ENCODE measurements around the gene LILRA1.
"Not testable (repeated sequence)": the region's sequence is repeated elsewhere in the genome, so short reads cannot be mapped to it uniquely, and the experiment has no call there.

LILRA1 gene

DNA sequence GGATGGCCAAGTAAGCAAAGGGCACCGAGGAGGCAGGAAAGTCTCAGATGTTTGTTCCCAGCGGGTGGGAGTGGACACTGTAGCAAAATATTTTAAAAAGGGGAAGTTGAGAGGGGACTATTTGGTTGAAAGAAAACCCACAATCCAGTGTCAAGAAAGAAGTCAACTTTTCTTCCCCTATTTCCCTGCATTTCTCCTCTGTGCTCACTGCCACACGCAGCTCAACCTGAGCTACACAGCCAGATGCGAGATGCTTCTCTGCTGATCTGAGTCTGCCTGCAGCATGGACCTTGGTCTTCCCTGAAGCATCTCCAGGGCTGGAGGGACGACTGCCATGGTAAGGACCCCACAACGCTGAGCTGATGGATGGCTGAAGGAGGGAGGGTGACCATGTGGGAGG lies at the start of gene LILRA1:
Gene LILRA1 (plus strand): TSS at position 188 of the 400 bp plus-strand sequence. CDS start 613 bp downstream, outside the sequence.
- not testable (repeated sequence) for DNase-seq (ENCODE audit: low spot score)

DNA sequence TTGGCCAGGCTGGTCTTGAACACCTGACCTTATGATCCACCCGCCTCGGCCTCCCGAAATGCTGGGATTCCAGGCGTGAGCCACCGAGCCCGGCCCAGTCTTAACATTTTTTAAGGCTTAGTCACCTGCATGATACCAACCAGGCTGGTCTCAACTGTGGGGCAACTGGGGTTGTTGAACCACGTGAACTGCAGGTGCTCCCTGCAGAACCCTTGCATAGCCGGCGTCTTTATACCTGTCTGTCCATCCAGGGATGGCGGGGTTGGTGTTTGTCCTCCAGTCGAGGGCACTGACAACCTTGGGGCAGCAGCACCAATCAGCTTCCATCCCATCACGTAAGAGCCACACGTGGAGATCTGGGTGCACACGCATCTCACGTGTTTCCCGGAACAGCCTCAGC lies 44.6 kb upstream of the LILRA1 start:
- DNase-seq (ENCODE audit: low spot score) = no peak

DNA sequence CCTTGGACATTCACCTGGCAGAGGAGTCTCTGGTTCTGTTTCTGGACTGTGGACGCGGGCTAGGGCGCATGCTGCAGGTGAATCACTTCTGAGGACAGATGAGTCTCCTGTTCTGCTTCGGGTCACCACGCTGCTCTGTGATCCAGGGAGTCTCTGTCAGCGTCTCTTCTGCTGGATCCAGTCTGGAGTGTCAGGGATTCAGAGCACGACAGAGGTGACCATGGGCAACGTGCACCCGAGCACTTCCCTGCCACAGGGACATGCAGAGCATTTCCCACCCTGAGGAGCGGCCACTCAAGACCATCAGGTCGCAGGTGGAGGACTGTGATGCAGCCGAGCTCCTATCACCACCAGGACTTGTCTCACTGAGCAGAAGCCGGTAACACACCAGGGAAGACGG lies 44.2 kb upstream of the LILRA1 start:
- no peak for DNase-seq (ENCODE audit: low spot score)

DNA sequence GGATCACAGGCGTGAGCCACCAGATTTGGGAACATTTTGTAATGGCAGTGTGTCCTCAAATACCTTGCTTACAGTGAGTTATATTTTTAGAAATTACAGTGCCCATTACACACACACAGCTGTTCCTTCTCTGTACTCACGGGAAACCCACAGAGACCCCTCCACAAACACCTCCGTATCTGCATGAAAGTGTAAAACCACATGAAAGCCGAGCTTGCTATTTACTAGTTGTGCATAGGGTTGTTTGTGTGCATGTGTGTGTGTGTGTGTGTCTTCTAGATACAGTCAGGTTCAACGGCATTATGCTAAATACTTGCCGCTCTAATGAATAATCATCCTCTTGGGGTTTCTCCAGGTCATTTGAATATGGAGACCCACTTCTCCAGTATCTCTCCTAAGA lies 42.1 kb upstream of the LILRA1 start:
- DNase-seq (ENCODE audit: low spot score) = peak; percentile 49

DNA sequence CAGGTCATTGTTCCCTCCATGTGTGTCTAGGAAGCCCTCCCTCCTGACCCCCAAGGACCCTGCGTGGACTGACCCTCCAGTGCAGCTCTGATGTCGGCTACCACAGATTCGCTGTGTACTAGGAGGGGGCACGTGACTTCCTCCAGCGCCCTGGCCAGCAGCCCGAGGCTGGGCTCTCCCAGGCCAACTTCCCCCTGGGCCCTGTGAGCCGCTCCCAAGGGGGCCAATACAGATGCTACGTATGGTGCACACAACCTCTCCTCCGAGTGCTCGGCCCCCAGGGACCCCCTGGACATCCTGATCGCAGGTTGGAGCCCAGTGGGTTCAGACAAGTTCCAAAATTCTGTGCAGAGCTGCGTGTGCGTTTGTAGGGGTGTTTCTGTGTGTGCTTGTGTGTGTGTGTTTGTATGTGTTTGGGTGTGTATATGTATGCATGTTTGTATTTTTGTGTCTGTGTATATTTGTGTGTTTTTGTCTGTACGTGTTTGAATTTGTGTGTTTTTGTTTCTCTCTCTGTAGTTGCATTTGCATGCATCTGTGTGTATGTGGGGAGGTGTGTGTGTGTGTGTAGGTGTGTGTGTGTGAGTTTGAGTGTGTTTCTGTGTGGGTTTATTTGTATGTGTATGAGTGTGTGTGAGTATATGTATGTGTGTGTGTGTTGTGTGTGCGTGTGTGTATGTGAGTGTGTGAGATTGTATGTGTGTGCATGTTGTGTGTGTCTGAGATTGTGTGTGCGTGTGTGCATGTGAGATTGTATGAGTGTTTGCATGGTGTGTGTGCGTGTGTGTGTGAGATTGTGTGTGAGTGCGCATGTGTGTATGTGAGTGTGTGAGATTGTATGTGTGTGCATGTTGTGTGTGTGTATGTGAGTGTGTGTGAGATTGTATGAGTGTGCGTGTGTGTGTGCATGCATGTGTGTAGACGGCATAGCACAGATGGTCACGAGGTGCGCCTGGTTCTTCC lies 41.2 kb upstream of the LILRA1 start:
- no peak for DNase-seq (ENCODE audit: low spot score)

DNA sequence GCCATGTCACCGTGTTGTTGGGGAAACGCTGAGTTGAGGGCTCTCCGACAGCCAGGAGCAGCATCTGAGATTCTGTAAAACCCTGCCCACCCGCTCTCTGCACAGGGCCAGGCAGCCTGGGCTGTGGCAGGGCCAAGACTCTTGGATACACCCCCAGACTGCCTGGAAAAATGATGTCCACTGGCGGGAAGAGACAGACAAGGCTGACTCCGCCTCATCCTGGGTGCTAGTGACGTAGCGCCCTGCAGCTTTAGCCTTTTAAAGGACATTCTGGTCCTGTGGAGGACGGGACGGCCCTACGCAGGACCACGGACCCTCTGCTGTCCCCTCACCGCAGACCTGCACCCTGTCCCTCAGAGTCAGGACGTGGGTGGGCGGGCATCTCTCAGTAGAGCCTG lies 40.5 kb upstream of the LILRA1 start:
- DNase-seq (ENCODE audit: low spot score) = no peak

DNA sequence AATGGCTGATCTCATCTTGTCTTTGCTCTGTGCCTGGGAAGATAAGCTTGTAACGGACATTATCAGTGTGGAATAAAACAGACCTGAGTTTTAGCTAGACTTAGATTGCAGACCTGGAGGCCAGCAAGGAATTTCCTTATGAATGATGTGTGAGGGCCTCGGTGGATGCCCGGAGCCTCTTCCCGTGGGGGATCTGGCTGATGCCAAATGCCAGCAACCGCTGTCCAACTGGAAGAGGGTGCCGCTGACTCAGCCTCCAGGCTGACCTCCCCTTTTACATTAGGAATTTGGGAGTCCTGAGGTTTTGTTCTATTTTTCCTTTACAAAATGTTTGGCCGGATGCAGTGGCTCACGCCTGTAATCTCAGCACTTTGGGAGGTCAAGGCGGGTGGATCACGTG lies 39.4 kb upstream of the LILRA1 start:
- no peak for DNase-seq (ENCODE audit: low spot score)

DNA sequence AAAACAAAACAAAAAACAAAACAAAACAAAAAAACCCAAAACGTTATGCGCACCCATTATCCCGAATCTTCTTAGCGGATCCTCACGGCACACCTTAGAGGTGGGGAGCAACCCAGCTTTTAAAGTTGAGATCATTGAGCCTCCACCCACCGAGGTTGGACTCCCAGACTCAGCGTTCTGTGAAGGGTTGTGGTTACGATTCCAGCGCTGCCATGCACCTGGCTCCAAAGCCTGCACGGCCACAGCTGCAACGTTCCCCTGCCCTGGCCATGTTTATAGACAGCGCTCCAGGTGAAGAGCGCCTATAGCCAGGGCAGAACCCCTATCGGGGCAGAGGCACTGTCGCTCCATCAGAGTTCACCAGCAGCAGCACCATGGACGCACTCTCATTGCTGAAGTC lies 38.5 kb upstream of the LILRA1 start:
- DNase-seq (ENCODE audit: low spot score) = no peak

DNA sequence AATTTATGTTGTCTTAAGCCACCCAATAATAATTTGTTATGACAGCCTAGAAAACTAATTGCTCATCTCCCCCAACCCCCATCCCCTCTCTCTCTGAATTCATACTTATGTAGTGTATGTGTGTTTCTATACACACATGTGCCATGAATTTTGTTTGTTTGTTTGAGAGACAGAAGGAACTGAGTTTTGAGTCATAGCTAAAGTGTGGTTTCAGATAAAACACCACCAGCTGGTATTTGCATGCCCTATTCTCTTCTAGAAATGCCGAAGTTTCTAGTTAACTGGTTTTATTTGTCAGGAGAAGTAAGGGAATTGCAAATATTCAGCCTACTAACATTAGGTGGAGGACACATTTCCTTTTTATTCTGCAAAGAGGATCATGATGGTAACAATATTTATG lies 37.2 kb upstream of the LILRA1 start:
- no peak for DNase-seq (ENCODE audit: low spot score)

DNA sequence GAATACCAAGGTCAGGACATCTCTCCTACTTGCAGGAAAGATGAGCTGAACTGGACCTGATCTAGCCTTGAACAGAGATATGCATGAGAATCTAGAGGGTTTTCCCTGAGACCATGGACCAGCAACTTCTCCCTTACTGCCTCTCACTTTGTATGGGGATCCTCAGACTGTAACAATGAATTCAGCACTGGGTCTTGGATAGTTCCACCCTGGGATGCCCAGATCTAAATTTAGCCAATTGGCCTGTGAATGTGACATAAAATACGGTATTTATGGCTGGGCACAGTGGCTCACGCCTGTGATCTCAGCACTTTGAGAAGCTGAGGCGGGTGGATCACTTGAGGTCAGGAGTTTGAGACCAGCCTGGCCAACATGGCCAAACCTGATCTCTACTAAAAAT lies 35.1 kb upstream of the LILRA1 start:
- no peak for DNase-seq (ENCODE audit: low spot score)

DNA sequence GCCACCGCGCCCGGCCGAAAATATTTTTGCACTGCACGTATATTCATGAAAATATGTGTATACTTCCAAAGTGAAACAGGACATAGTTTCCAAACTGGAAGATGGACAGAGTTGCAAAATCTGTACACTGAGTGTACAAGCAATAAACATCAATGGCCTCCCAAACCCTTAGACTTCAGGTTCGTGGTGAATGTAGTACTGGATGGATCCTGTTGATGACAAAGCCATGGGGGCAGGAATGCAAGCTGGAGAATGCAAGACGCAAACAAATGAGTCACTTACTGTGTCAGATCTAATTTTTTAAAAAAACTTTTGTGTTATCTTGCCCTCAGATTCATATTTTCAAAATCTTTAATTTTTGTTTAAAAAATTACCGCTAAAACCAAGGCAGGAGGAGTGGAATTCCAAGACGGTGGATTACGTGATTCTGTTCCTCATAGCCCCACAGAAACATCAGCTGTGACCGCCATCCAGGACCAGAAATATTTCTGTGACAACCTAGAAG lies 32.5 kb upstream of the LILRA1 start:
- DNase-seq (ENCODE audit: low spot score) = no peak

DNA sequence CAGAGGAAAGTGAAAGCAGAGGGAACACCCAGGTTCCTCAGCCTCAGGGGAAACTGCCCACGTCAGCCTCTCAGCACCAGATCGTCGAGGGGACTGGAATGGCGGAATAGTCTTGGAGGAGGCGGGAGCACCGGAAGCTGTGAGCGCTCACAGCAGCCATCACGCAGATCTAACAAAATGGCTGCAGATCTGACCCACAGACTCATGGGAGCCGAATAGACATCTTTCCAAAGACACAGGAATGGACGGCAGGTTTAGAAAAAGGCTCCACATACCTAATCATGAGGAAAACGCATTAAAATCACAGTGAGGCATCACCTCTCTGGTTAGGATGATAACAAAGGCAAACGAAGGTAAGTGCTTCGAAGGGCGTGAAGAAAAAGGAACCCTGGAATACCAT lies 31.6 kb upstream of the LILRA1 start:
- no peak for DNase-seq (ENCODE audit: low spot score)

DNA sequence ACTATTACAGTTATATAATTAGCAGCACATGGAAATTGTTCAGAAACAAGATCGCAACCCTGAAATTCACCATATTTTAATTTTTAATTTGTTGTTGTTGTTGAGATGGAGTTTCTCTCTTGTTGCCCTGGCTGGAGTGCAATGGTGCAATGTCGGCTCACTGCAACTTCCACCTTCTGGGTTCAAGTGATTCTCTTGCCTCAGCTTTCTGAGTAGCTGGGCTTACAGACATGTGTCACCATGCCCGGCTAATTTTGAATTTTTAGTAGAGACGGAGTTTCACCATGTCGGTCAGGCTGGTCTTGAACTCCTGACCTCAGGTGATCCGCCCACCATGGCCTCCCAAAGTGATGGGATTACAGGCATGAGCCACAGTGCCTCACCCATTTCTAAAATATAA lies 30.2 kb upstream of the LILRA1 start:
- not testable (repeated sequence) for DNase-seq (ENCODE audit: low spot score)

DNA sequence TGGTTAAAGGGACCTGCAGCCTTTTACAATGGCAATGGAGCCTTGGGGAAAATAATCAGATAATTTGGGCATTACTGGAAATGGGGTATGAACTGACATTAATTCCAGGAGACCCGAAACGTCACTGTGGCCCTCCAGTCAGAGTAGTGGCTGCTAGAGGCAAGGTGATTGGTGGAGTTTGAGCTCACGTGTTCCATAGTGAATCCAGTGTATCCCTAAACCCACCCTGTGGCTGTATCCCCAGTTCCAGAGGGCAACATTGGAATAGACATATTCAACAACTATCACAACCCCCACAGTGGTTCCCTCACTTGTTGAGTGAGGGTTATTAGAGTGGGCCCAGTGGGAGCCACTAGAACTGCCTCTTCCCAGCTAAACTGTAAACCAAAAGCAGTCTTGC lies 23.1 kb upstream of the LILRA1 start:
- DNase-seq (ENCODE audit: low spot score) = no peak

DNA sequence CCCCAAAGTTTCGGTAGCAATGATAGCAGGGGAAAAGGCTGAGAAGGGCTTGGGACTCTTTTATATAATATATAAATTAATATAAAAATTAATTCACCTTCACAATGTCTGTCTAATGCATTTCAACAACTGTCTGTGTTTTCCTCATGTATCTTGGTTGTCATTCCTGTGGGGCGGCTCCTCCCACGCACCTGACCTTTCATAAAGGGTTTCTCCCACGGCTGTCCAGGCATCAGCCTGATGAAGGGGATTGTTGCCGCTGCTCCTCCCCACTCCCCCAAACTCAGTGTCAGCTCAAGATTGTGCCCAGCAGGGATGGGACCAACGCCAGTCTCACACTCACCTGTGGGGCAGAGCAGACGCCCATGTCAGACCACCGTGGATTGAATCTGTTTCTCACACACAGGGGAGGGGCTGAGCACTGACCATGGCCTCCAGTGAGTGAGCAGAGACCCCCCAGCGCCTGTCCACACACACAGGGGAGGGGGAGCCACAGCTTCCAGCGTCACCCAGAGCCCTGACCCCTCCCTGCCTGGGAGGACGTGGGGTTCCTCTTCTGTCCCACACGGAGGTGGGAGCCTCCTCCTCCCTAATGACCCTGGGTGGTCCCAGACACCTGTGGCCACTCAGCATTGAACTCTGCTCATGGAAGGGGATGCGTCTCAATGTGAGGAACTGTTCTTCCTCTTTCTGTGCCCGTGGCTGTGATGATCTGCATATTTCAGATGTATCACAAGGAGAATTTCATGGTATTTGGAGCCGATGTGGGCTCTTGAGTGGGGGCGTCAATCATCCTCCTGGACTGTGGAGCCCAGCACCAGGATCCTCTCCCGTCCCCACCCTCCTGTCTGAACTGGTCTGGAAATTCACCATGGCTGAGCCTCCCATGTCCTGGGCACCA lies 21.5 kb upstream of the LILRA1 start:
- DNase-seq (ENCODE audit: low spot score) = not testable (repeated sequence)

DNA sequence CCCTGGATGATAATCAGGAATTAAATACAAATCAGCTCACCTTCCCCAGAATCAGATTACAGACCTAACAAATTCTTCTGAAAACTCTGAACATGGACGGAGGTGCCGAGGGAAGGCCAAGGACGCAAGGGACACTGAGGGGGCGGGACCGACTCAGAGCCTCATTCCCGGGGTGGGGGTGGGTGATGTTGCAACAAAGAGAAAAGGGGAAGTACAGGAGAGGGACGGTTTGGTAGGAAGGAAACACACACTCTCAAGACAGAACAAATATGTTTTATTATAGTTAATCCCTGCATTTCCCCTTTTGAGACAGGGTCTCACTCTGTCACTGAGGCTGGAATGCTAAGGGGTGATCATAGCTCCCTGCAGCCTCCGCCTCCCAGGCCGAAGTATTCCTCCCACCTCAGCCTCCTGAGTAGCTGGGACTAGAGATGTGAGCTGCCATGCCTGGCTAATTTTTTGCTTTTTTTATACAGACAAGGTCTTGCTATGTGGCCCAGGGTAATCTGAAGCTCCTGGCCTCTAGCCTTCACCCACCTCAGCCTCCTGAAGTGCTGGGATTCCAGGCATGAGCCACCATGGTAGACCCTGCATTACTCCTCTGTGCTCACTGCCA lies 20.6 kb upstream of the LILRA1 start:
- no peak for DNase-seq (ENCODE audit: low spot score)

DNA sequence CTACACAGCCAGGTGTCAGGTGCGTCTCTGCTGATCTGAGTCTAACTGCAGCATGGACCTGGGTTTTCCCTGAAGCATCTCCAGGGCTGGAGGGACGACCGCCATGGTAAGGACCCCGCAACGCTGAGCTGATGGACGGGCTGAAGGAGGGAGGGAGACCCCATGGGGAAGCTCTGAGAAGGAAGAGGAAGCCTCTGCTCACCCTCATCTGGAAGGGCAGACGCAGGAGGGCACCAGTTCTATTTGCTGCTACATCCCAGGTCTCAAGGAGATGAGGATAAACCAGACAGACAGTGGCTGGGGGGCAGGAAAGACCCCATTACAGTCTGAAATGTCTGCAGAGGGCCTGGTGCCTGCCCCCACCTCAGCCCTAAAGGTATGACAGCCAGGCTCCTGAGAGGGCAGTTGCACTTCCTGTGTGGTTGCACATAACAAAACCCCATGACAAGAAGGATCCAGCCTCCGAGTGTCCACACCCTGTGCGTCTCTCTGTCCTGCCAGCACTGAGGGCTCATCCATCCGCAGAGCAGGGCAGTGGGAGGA lies 20.0 kb upstream of the LILRA1 start, which contains the start of gene LILRA2:
Gene LILRA2 (plus strand): TSS at position 461 of the 543 bp plus-strand sequence. CDS start 89 bp downstream, outside the sequence.
- DNase-seq (ENCODE audit: low spot score) = no peak

DNA sequence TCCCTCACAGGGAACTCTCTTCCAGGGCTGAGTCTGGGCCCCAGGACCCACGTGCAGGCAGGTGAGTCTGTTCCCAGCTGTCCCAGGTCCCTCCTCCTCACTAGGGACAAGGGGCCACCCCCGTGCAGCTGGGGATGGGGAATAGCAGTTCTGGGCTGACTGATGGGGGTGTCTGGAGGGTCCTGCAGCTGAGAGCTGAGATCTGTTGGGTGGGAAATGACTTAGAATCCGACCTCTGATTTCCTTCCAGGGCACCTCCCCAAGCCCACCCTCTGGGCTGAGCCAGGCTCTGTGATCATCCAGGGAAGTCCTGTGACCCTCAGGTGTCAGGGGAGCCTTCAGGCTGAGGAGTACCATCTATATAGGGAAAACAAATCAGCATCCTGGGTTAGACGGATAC lies 19.4 kb upstream of the LILRA1 start:
- no peak for DNase-seq (ENCODE audit: low spot score)

DNA sequence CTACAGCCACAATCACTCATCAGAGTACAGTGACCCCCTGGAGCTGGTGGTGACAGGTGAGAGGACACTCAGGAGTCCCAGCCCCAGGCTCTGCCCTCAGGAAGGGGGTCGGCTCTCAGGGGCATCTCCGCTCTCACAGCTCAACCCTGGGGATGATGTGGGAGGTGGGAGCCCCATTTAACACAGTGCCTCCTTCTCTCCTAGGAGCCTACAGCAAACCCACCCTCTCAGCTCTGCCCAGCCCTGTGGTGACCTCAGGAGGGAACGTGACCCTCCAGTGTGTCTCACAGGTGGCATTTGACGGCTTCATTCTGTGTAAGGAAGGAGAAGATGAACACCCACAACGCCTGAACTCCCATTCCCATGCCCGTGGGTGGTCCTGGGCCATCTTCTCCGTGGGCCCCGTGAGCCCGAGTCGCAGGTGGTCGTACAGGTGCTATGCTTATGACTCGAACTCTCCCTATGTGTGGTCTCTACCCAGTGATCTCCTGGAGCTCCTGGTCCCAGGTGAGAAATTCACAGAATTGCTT lies 18.8 kb upstream of the LILRA1 start:
- no peak for DNase-seq (ENCODE audit: low spot score)

DNA sequence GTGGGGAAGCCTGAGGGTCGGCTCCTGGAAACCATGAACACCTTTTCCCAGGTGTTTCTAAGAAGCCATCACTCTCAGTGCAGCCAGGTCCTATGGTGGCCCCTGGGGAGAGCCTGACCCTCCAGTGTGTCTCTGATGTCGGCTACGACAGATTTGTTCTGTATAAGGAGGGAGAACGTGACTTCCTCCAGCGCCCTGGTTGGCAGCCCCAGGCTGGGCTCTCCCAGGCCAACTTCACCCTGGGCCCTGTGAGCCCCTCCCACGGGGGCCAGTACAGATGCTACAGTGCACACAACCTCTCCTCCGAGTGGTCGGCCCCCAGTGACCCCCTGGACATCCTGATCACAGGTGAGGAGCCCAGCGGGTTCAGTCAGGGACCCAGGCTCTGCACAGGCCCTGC lies 18.2 kb upstream of the LILRA1 start:
- DNase-seq (ENCODE audit: low spot score) = not testable (repeated sequence)

DNA sequence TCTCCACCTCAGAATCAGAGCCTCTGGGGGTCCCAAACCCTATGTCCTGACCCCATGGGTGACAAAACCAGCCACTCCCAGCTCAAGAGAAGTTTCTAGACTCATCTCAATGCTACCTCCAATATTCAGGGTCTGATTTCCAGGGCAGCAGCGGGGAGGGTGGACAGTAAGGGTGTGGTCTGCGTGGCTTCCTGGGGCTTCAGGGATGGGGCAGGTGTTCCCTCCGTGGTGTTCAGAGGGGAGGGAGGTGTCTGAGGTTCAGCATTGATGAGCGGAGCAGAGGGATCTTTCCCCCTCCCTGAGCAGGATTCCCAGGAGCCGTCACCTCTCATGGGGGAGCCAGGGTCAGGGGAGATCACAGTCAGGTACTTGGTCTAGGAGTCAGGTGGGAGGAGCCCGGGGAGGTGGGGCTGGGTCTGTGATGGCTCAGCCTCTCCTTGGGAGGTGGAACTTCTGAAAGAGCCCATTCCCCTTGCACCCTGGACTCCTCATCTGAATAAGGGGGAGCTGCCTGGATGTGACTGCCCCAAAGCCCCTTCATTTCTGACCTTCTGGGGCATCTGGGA lies 16.9 kb upstream of the LILRA1 start:
- no peak for DNase-seq (ENCODE audit: low spot score)

Measured in CD4-positive, alpha-beta T cell treated with Interleukin-2 at 100 ng/mL for 4 hours (primary cell).